GM12878 (cell line): Measurements from ENCODE around the gene TNFRSF1B. TPM values are rescaled to one million over a fixed set of nuclear protein-coding genes. Genes with fewer than 3 reads are reported as not detected.

Source experiments
- ATAC-seq: fragments of 200-7000 bp; cut with Tn5 transposase; 3 replicates; pipeline ENCODE4 v1.9.1; 2020; ENCODE audit warnings: mild to moderate bottlenecking, moderate library complexity
- BruUV-seq: library from RNA; stranded (reverse); fragments of 400-500 nt; replicated peaks from 2 replicates; lab custom pipeline; 2021; lab: Mats Ljungman, UMichigan
- CTCF ChIA-PET: fragments of 300-600 bp; sonication (Branson Sonifier 250); formaldehyde crosslinking; extraction: SDS; loops from one replicate; lab custom pipeline; 2021; ENCODE audit warnings: inconsistent platforms; lab: Yijun Ruan, JAX
- POLR2A ChIA-PET: fragments of 350-600 bp; formaldehyde crosslinking; extraction: SDS; loops from one replicate; lab custom pipeline; 2021; ENCODE audit warnings: inconsistent platforms; lab: Charles Lee
- RAD21 ChIA-PET: fragments of 300-600 bp; sonication (Branson Sonifier 250); formaldehyde crosslinking; loops from one replicate; lab custom pipeline; 2023; ENCODE audit warnings: antibody characterized with exemption; ENCODE audit not compliant: unreplicated experiment; lab: Charles Lee
- SMC1A ChIA-PET: fragments of 300-600 bp; sonication (Branson Sonifier 250); formaldehyde crosslinking; loops from one replicate; lab custom pipeline; 2023; ENCODE audit not compliant: unreplicated experiment, uncharacterized antibody; lab: Charles Lee
- DNase-seq: peaks from one replicate; pipeline ENCODE4 v3.0.0-alpha.2; 2011; ENCODE audit warnings: low read depth, low spot score
- FAIRE-seq: peaks from 3 replicates; lab custom pipeline; 2011; peaks lifted over from hg19 to GRCh38; lab: Jason Lieb, UNC
- H2AFZ ChIP-seq: 2 replicates; pipeline ENCODE4 v1.6.0; 2011; ENCODE audit warnings: low read depth, low read length, control low read depth; ENCODE audit not compliant: control insufficient read depth
- H3K27ac ChIP-seq: 2 replicates; pipeline ENCODE4 v1.5.1; 2011; ENCODE audit warnings: control low read depth; ENCODE audit not compliant: control insufficient read depth, insufficient read depth
- H3K27me3 ChIP-seq, 2 experiments: replicated peaks in 1 of 2; 2 replicates each; pipeline versions ENCODE4 v1.6.0 to v1.6.1; 2011; ENCODE audit warnings: low read length in 1 of 2; ENCODE audit not compliant: control insufficient read depth in 2 of 2, insufficient read depth in 2 of 2
- H3K36me3 ChIP-seq, 2 experiments: 2 replicates each; pipeline ENCODE4 v1.5.1; 2011; ENCODE audit warnings: low read length in 1 of 2; ENCODE audit not compliant: control insufficient read depth in 2 of 2, insufficient read depth in 2 of 2
- H3K4me1 ChIP-seq: 2 replicates; pipeline ENCODE4 v1.6.1; 2011; ENCODE audit warnings: mild to moderate bottlenecking, low read length, moderate library complexity, mixed read lengths; ENCODE audit not compliant: control insufficient read depth, insufficient read depth
- H3K4me2 ChIP-seq: 2 replicates; pipeline ENCODE4 v1.6.0; 2011; ENCODE audit warnings: control low read depth; ENCODE audit not compliant: control insufficient read depth, insufficient read depth
- H3K4me3 ChIP-seq: fragments of 200-600 bp; sonication (generic); 2 replicates; pipeline ENCODE4 v1.5.1; 2016
- H3K79me2 ChIP-seq: 2 replicates; pipeline ENCODE4 v1.6.0; 2011; ENCODE audit warnings: low read length; ENCODE audit not compliant: control insufficient read depth, insufficient read depth
- H3K9ac ChIP-seq: 2 replicates; pipeline ENCODE4 v1.8.0; 2011; ENCODE audit warnings: low read length, control low read depth, mixed read lengths; ENCODE audit not compliant: control insufficient read depth, insufficient read depth
- H3K9me3 ChIP-seq: replicated peaks from 3 replicates; pipeline ENCODE4 v1.5.1; 2011; ENCODE audit warnings: mild to moderate bottlenecking, low read length; ENCODE audit not compliant: control insufficient read depth, insufficient read depth
- H4K20me1 ChIP-seq: 2 replicates; pipeline ENCODE4 v1.6.0; 2011; ENCODE audit not compliant: control insufficient read depth, insufficient read depth
- BCL11A ChIP-seq: IDR thresholded peaks from 2 replicates; pipeline ENCODE4 v1.6.1; 2011; ENCODE audit warnings: low read depth, low read length
- BMI1 ChIP-seq: fragments of 450-650 bp; IDR thresholded peaks from 2 replicates; pipeline ENCODE4 v1.6.1; 2016; ENCODE audit warnings: mild to moderate bottlenecking, moderate library complexity, borderline replicate concordance
- CBX5 ChIP-seq: sonication (generic); IDR thresholded peaks from 2 replicates; pipeline ENCODE4 v1.6.1; 2016; ENCODE audit warnings: low read depth, moderate library complexity, mild to moderate bottlenecking, inconsistent platforms
- CTCF ChIP-seq, 3 experiments: IDR thresholded peaks in 2 of 3; conservative IDR thresholded peaks in 1 of 3; 2 replicates each; pipeline ENCODE4 v1.5.1; 2011; ENCODE audit warnings: low read depth in 3 of 3, low read length in 3 of 3, mild to moderate bottlenecking in 3 of 3, control low read depth in 2 of 3, moderate library complexity in 2 of 3, inconsistent platforms in 1 of 3, mixed read lengths in 1 of 3; ENCODE audit not compliant: control insufficient read depth in 2 of 3, insufficient read depth in 1 of 3; ENCODE audit errors: extremely low read depth in 1 of 3
- KDM1A ChIP-seq: fragments of 200-600 bp; sonication (generic); IDR thresholded peaks from 2 replicates; pipeline ENCODE4 v1.6.1; 2016; ENCODE audit warnings: borderline replicate concordance
- MXI1 ChIP-seq: fragments of 150-350 bp; IDR thresholded peaks from 2 replicates; pipeline ENCODE4 v1.6.1; 2011; ENCODE audit warnings: low read depth, mild to moderate bottlenecking, inconsistent platforms, low read length, improper control_type of control experiment
- NFYA ChIP-seq: IDR thresholded peaks from 2 replicates; pipeline ENCODE4 v1.6.1; 2011; ENCODE audit warnings: low read depth, mild to moderate bottlenecking, low read length, improper control_type of control experiment, borderline replicate concordance
- NKRF ChIP-seq: fragments of 450-650 bp; conservative IDR thresholded peaks from 2 replicates; pipeline ENCODE4 v1.6.1; 2017; ENCODE audit warnings: mild to moderate bottlenecking, moderate library complexity
- POLR2AphosphoS5 ChIP-seq: IDR thresholded peaks from 2 replicates; pipeline ENCODE4 v1.6.1; 2011; ENCODE audit warnings: mild to moderate bottlenecking, low read length, inconsistent platforms
- SKIL ChIP-seq: fragments of 450-650 bp; IDR thresholded peaks from 2 replicates; pipeline ENCODE4 v1.6.1; 2017; ENCODE audit warnings: mild to moderate bottlenecking, low read depth, inconsistent platforms; ENCODE audit not compliant: poor library complexity, severe bottlenecking
- SMARCA5 ChIP-seq: fragments of 450-650 bp; IDR thresholded peaks from 2 replicates; pipeline ENCODE4 v1.6.1; 2017; ENCODE audit warnings: mild to moderate bottlenecking
- TARDBP ChIP-seq: IDR thresholded peaks from 2 replicates; pipeline ENCODE4 v1.6.1; 2016; ENCODE audit warnings: borderline replicate concordance
- YY1 ChIP-seq: IDR thresholded peaks from 2 replicates; pipeline ENCODE4 v1.6.1; 2011; ENCODE audit warnings: low read depth, mild to moderate bottlenecking, low read length
- ZBTB33 ChIP-seq: fragments of 450-650 bp; IDR thresholded peaks from 2 replicates; pipeline ENCODE4 v1.6.1; 2017; ENCODE audit warnings: mild to moderate bottlenecking
- ZNF217 ChIP-seq: fragments of 450-650 bp; IDR thresholded peaks from 2 replicates; pipeline ENCODE4 v1.6.1; 2017; ENCODE audit warnings: antibody characterized with exemption, mild to moderate bottlenecking
- ZZZ3 ChIP-seq: IDR thresholded peaks from 2 replicates; pipeline ENCODE4 v1.6.1; 2011; ENCODE audit warnings: low read depth; ENCODE audit not compliant: control insufficient read depth, insufficient read length
- WGBS: methylation state at CpG from one replicate; pipeline ENCODE4 v1.1.6; 2016; ENCODE audit warnings: low lambda C conversion rate; ENCODE audit not compliant: insufficient replicate concordance, insufficient coverage; ENCODE audit errors: missing lambda C conversion rate; 5-methylcytosine and 5-hydroxymethylcytosine counted together
- in situ Hi-C: fragments of 300-500 bp; cut with MboI; formaldehyde crosslinking; loops from 9 replicates; pipeline ENCODE4 v1.14.3; 2018; ENCODE audit warnings: mixed read lengths
- intact Hi-C: fragments of 100-400 bp; cut with micrococcal nuclease; formaldehyde crosslinking; loops from one replicate; pipeline ENCODE4 v1.14.2; 2022; ENCODE audit not compliant: unreplicated experiment
- polyA plus RNA-seq, 11 experiments: library from polyadenylated mRNA; depleted of rRNA in 4 of 11; unstranded in 6 of 11; stranded (reverse) in 5 of 11; fragments of >200 nt; fragmentation: Nextera tagmentation in 4 of 11; fragmentation: Illumina TruSeq in 1 of 11; extraction: Ambion mirVana in 4 of 11; extraction: Trizol in 1 of 11; gene quantifications; 1 replicate in 1 of 11; 2 replicates in 10 of 11; pipeline versions ENCODE4 v1.2.1 to v1.2.3, GENCODE V29; 2011 to 2016; ENCODE audit warnings: inconsistent platforms in 2 of 11, missing spikeins in 2 of 11, low read depth in 1 of 11
- total RNA-seq, 4 experiments: library from RNA; depleted of rRNA in 3 of 4; stranded (reverse); fragments of >200 nt in 3 of 4; fragmentation: Illumina TruSeq in 1 of 4; extraction: Trizol in 1 of 4; gene quantifications; 2 replicates each; pipeline versions ENCODE4 v1.2.1 to v1.2.3, GENCODE V29; 2013 to 2021

TNFRSF1B gene
- total and polyA plus RNA-seq, 10 of the 15 experiments (the other 5 are each of a cell fraction or from before 2014, with no cell fraction given): 10.1 to 87.2 (median 37.3) TPM

GRCh38 chr1:12149791-12150175 is 17.0 kb upstream of the TNFRSF1B start:
- DNase-seq (no peak), ATAC-seq (no peak), FAIRE-seq (no peak)
- Histone ChIP-seq H2AFZ (no peak overlapping the region), H3K79me2 (no peaks in the 10 kb centered on the region), H3K4me2 (peak overlapping the region; percentile 75; the same call in 1 of the 2 replicates), H3K36me3 (peaks cover 0 to 3% of the 10 kb centered on the region in 2 experiments; a peak in 1 of 4 replicates), H3K27me3 (no peaks in the 10 kb centered on the region), H3K27ac (peak overlapping the region; percentile 84), H4K20me1 (no peaks in the 10 kb centered on the region), H3K9ac (no peak overlapping the region), H3K4me3 (no peak overlapping the region), H3K9me3 (no peaks in the 10 kb centered on the region), H3K4me1 (peaks cover 81% of the 10 kb centered on the region)
- intact Hi-C loops: loop anchor here (2.0 kb wide), 1 partner anchor 13 kb away; no protein-coding TSS in a partner anchor
- ChIA-PET RAD21 (interaction anchor here (1.1 to 12.5 kb wide), 11 partner anchors 8 to 110 kb away, joined by 3 to 119 read pairs (median 7); partner anchors contain the start of gene TNFRSF1B), SMC1A (interaction anchor here (0.8 to 19.3 kb wide), 17 partner anchors 8 to 123 kb away, joined by 3 to 347 read pairs (median 8); partner anchors contain the start of gene TNFRSF1B), POLR2A (interaction anchor here (0.7 to 11.6 kb wide), 9 partner anchors 8 to 52 kb away, joined by 3 to 166 read pairs (median 8); no protein-coding TSS in a partner anchor), CTCF (interaction anchor here (0.6 to 6.9 kb wide), 10 partner anchors 12 to 52 kb away, joined by 3 to 47 read pairs (median 6); partner anchors contain the start of gene TNFRSF1B)
- BruUV-seq: no TSS peak
- in situ Hi-C loops: loop anchor here (25.0 kb wide), 1 partner anchor 1588 kb away; no protein-coding TSS in a partner anchor
- 47% methylated on average over 6 of the region's 6 CpGs for WGBS
- TF ChIP-seq KDM1A: no peak
- no peak for TF ChIP-seq ZBTB33
- no peak for TF ChIP-seq SKIL
- TF ChIP-seq ZNF217: no peak
- TF ChIP-seq BMI1: no peak
- TF ChIP-seq ZZZ3: no peak
- no peak for TF ChIP-seq CTCF (IDR thresholded peaks at IDR 0.05 in 2 of 3, conservative IDR thresholded peaks at IDR 0.05 in 1 of 3; ENCODE audit: control insufficient read depth in 2 of 3, extremely low read depth in 1 of 3, insufficient read depth in 1 of 3, low read depth in 3 of 3, low read length in 3 of 3)
- TF ChIP-seq TARDBP: 0 out of 2 replicates have a peak, but pooled peaks have one; percentile 21
- TF ChIP-seq SMARCA5: no peak
- TF ChIP-seq BCL11A: no peak
- no peak for TF ChIP-seq MXI1
- peak; percentile 88 for TF ChIP-seq YY1
- TF ChIP-seq CBX5: no peak
- no peak for TF ChIP-seq NFYA
- TF ChIP-seq POLR2AphosphoS5: no peak; the same call in 1 of the 2 replicates
- TF ChIP-seq NKRF: 0 out of 2 replicates have a peak, but pooled peaks have one; percentile 19
